Heart right ventricle (tissue), 16 donors: Measurements from ENCODE around the gene ABAT. TPM values are rescaled to one million over a fixed set of nuclear protein-coding genes. Genes with fewer than 3 reads are reported as not detected.

Source experiments
- ATAC-seq, 8 donors: fragments of 200-7000 bp; cut with Tn5 transposase; one replicate each; pipeline ENCODE4 v1.9.1; 2020; ENCODE audit warnings: mild to moderate bottlenecking in 8 of 8, moderate library complexity in 8 of 8, moderate number of reproducible peaks in 1 of 8
- DNase-seq, 2 donors: peaks; one replicate each; pipeline ENCODE4 v3.0.0-alpha.2; 2020
- H3K27ac ChIP-seq, 10 donors: fragments of 200-600 bp; sonication (generic) in 2 of 10; one replicate each; pipeline versions ENCODE4 v1.5.0 to v1.8.0; 2020 to 2022; ENCODE audit warnings: mild to moderate bottlenecking in 3 of 10
- H3K27me3 ChIP-seq, 7 donors: fragments of 200-600 bp; one replicate each; pipeline ENCODE4 v1.8.0; 2021 to 2022; ENCODE audit warnings: mild to moderate bottlenecking in 2 of 7
- H3K36me3 ChIP-seq, 9 donors: fragments of 200-600 bp; sonication (generic) in 1 of 9; one replicate each; pipeline versions ENCODE4 v1.5.0 to v1.8.0; 2020 to 2022; ENCODE audit warnings: mild to moderate bottlenecking in 2 of 9
- H3K4me1 ChIP-seq, 9 donors: fragments of 200-600 bp; sonication (generic) in 1 of 9; one replicate each; pipeline versions ENCODE4 v1.5.0 to v1.8.0; 2020 to 2022; ENCODE audit warnings: mild to moderate bottlenecking in 4 of 9
- H3K4me3 ChIP-seq, 10 donors: fragments of 200-600 bp; sonication (generic) in 2 of 10; one replicate each; pipeline versions ENCODE4 v1.5.0 to v1.8.0; 2020 to 2022; ENCODE audit warnings: mild to moderate bottlenecking in 7 of 10, moderate library complexity in 2 of 10
- H3K9me3 ChIP-seq, 11 donors: fragments of 200-600 bp in 10 of 11; sonication (generic) in 2 of 11; one replicate each; pipeline versions ENCODE4 v1.5.0 to v1.8.0; 2013 to 2022; ENCODE audit warnings: mild to moderate bottlenecking in 2 of 11, control low read depth in 1 of 11, moderate library complexity in 1 of 11
- CTCF ChIP-seq, 9 donors: fragments of 200-600 bp; sonication (generic) in 2 of 9; IDR thresholded peaks; one replicate each; pipeline versions ENCODE4 v1.5.0 to v1.8.0; 2021 to 2022; ENCODE audit warnings: antibody characterized with exemption in 9 of 9, mild to moderate bottlenecking in 5 of 9, moderate library complexity in 1 of 9
- WGBS, 2 donors: extraction: QIAGEN DNeasy Blood & Tissue Kit; methylation state at CpG; one replicate each; pipeline ENCODE4 v1.1.7; 2013; ENCODE audit warnings: inconsistent platforms in 1 of 2; 5-methylcytosine and 5-hydroxymethylcytosine counted together
- intact Hi-C, 10 donors: fragments of 100-400 bp; cut with DNase I; formaldehyde crosslinking; loops; one replicate each; pipeline versions ENCODE4 v1.11.1 to v1.14.2; 2022
- polyA plus RNA-seq, 2 donors: library from polyadenylated mRNA; stranded (reverse); fragments of 200-250 nt; gene quantifications; one replicate each; pipeline ENCODE4 v1.2.3, GENCODE V29; 2013
- total RNA-seq, 10 donors: library from RNA; stranded (reverse); fragmentation: NEBNext Ultra II Directional in 3 of 10; extraction: Animal tissue kit (Norgen Biotek cat#: 25700) in 3 of 10; gene quantifications; one replicate each; pipeline versions ENCODE4 v1.2.1 to v1.2.4, GENCODE V29; 2021 to 2023
- donor health status: Arrhythmogenic right ventricular cardiomyopathy.
- donor health status: ischemic (EF 13 %, LVEDD 7.1; RV severe dilation, severe dysfunction).
- donor health status: healthy with polysubstance abuse.
- donor health status: DM: no; HTN: yes; CAD: no.
- donor health status: DM: no; HTN: no; CAD: no.
- donor health status: ischemic (EF 25% LVEDD 6.9; RV normal size, moderate dysfunction).
- donor health status: ischemic (EF 25% LVEDD 5.7; RV mildly dilated, moderate dysfunction).
- donor health status: healthy.
- donor health status: DM: yes; HTN: yes; CAD: no.
- donor health status: Ischemic cardiomyopathy.
- donor health status: ischemic (EF 35%, LVEDD 5.7; RV mildly dilated, moderate dysfunction).
- donor health status: nonischemic (EF 11% LVEDD 7.7; RV severe dilation, severe dysfunction).
- donor health status: DM: yes; HTN: yes; CAD: no.
- donor health status: PGD.
- donor health status: ischemic (EF 29% LVEDD 5.4; RV normal size, mild dysfunction).
- donor health status: nonischemic (EF 23%, LVEDD 6.1; RV moderate dilation, normal function).

ABAT gene
- total and polyA plus RNA-seq, 12 donors: 2.2 to 35.9 (median 14.0) TPM

- DNase-seq: no peak
- H3K4me3 ChIP-seq: no peak overlapping the region
- 91 to 92% methylated on average over 6 of the region's 6 CpGs for WGBS, 2 donors
- H3K4me1 ChIP-seq: no peaks in the 10 kb centered on the region
- no peak for ATAC-seq
- no peaks in the 10 kb centered on the region for H3K9me3 ChIP-seq
- no peaks in the 10 kb centered on the region for H3K27me3 ChIP-seq
- intact Hi-C loops: no loop called here
- peaks cover 0 to 20% (median 0%) of the 10 kb centered on the region in 9 donors for H3K36me3 ChIP-seq
- H3K27ac ChIP-seq: no peak overlapping the region
- TF ChIP-seq CTCF (IDR thresholded peaks at IDR 0.05): no peak
Observed at GRCh38 chr16:8758022-8758421, 83.6 kb downstream of the ABAT start.

- Histone ChIP-seq H3K9me3 (no peaks in the 10 kb centered on the region), H3K4me1 (no peaks in the 10 kb centered on the region), H3K27ac (no peak overlapping the region), H3K4me3 (no peak overlapping the region), H3K36me3 (peaks cover 0 to 29% (median 0%) of the 10 kb centered on the region in 9 donors), H3K27me3 (no peaks in the 10 kb centered on the region)
- no peak for TF ChIP-seq CTCF (IDR thresholded peaks at IDR 0.05)
- WGBS, 2 donors: 86 to 89% methylated on average over 10 of the region's 10 CpGs
- ATAC-seq (no peak), DNase-seq (no peak)
- intact Hi-C loops: no loop called here
Observed at GRCh38 chr16:8760021-8760420, 85.6 kb downstream of the ABAT start.

- peak in 1 of 8 donors; percentile 28 for ATAC-seq
Observed at GRCh38 chr16:8761078-8761477, 86.7 kb downstream of the ABAT start.

GRCh38 chr16:8762254-8762653, 87.8 kb downstream of the ABAT start:
- Histone ChIP-seq H3K9me3 (no peaks in the 10 kb centered on the region), H3K4me3 (no peak overlapping the region), H3K27ac (no peak overlapping the region), H3K36me3 (peaks cover 0 to 38% (median 4%) of the 10 kb centered on the region in 9 donors), H3K4me1 (no peaks in the 10 kb centered on the region), H3K27me3 (no peaks in the 10 kb centered on the region)
- WGBS, 2 donors: 91 to 94% methylated on average over 4 of the region's 4 CpGs
- DNase-seq: no peak
- ATAC-seq: no peak
- intact Hi-C loops: no loop called here
- TF ChIP-seq CTCF (IDR thresholded peaks at IDR 0.05): no peak

More at GRCh38 chr16:8761078-8761477, 86.7 kb downstream of the ABAT start:
- no peaks in the 10 kb centered on the region for H3K27me3 ChIP-seq
- intact Hi-C loops: no loop called here
- peaks cover 0 to 37% (median 2%) of the 10 kb centered on the region in 9 donors for H3K36me3 ChIP-seq
- H3K4me3 ChIP-seq: no peak overlapping the region
- H3K9me3 ChIP-seq: no peaks in the 10 kb centered on the region
- no peaks in the 10 kb centered on the region for H3K4me1 ChIP-seq
- no peak for DNase-seq
- WGBS, 2 donors: 85 to 87% methylated on average over 6 of the region's 6 CpGs
- no peak for TF ChIP-seq CTCF (IDR thresholded peaks at IDR 0.05)
- H3K27ac ChIP-seq: no peak overlapping the region
